ENCODE results near the gene ATG9A. TPM values are rescaled to one million over a fixed set of nuclear protein-coding genes. Genes with fewer than 3 reads are reported as not detected.
A peak's percentile ranks its signal among the peaks of the same experiment; 100 is the strongest.

The ATG9A gene
- total and polyA plus RNA-seq, 11 donors = 28.3 to 147 (median 83.5) TPM

DNA sequence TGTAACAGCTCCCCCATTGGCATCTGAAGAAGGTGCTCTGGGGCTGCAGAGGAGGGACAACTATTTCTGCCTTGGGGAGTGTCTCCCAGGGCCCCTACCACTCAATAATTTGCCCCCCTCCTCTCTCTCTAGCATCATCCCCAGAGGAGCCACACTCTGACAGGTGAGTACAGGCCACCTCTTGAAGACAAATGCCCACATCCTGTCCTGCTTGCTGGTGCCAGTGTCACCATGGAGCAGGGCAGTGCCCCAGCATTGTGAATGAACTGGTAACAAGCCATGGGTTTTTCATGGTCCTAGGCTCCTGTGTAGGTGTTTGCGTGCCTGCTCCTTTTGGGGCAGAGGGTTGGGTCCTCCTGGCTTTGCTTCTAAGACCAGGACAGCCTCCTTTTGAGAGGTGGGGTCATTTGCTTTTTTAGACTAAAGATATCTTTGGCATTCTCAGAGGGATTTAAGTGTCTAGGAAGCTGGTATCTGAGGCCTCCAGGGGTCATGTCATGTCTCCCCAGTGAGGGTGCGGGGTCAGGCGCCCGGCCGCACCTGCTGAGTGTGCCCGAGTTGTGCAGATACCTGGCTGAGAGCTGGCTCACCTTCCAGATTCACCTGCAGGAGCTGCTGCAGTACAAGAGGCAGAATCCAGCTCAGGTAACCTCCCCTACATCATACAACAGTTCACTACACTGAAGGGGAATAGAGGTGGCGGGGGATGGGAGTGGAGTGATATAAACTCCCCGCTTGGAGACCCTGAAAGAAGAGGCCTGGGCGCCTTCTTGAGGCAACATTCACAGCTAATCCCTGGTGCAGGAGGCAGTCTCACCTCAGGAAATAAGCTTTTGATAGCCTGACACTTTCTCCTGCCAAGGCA, 49.6 kb downstream of the ATG9A start:
- Histone ChIP-seq H3K4me1 (peaks cover 5 to 50% (median 25%) of the 10 kb centered on the region in 12 donors), H3K9me3 (no peaks in the 10 kb centered on the region), H3K36me3 (peaks cover 0 to 63% (median 59%) of the 10 kb centered on the region in 9 donors), H3K4me3 (peak overlapping the region in 5 of 12 donors; percentile 86 to 99 (median 99)), H3K27me3 (no peaks in the 10 kb centered on the region), H3K27ac (no peak overlapping the region)
- TF ChIP-seq POLR2A (IDR thresholded peaks at IDR 0.05) = no peak
- no peak for TF ChIP-seq CTCF (IDR thresholded peaks at IDR 0.05)
- intact Hi-C loops (cut with DNase I) = loop anchor here in 8 of 10 donors (2.0 to 10.0 kb wide), 9 partner anchors 25 to 895 kb away; partner anchors contain the start of genes ABCB6 (in 3 of the 8), DNAJB2 (in 3 of the 8), DNPEP (in 3 of the 8) and ANKZF1 (in 1 of the 8)
- ATAC-seq (no peak), DNase-seq (no peak)
- WGBS, 4 donors = 87 to 99% (median 96%) methylated on average over 5 to 9 of the region's 9 CpGs

DNA sequence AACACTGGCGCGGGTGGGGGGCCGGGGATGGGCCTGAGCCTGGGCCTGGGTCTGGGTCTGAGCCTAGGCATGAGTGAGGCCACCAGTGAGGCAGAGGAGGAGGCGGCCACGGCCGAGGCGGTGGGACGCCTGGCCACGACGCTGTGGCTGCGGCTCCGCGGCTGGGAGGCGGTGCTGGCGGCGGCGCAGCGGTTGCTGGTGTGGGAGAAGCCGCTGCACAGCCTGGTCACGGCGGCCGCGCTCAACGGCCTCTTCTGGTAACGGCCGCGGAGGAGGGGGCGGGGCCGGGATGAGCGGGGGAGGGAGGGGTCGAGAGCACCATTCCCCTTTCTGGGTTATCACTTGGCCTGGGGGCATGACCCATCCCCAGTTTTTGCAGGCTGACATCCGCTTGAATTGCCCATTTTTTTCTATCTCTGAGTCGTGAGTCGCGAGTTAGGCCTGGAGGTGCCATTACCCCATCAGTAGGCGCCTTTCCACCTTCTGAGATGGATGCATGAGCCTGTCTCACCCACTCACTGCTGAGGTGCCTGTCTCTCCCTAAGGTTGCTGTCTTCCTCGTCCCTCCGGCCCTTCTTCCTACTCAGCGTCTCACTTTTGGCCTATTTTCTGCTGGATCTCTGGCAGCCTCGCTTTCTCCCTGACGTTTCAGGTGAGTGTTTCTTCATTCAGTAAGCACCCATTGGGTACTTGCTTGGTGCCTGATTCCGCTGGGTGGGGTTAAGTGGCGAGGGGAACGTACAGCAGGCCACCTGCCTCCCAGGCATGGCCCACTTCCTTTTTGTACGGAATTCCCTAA, 50.9 kb downstream of the ATG9A start:
- Histone ChIP-seq H3K9me3 (no peaks in the 10 kb centered on the region), H3K4me1 (peaks cover 5 to 58% (median 27%) of the 10 kb centered on the region in 12 donors), H3K27ac (peak overlapping the region; percentile 96 to 100 (median 98)), H3K4me3 (peak overlapping the region; percentile 58 to 99 (median 92)), H3K27me3 (no peaks in the 10 kb centered on the region), H3K36me3 (peaks cover 0 to 63% (median 59%) of the 10 kb centered on the region in 9 donors)
- 2 to 9% (median 5%) methylated on average over 20 to 45 of the region's 45 CpGs for WGBS, 4 donors
- peak in 2 of 4 donors; percentile 11 to 12 for ATAC-seq
- intact Hi-C loops (cut with DNase I) = loop anchor here in 8 of 10 donors (1.0 to 10.0 kb wide), 10 partner anchors 18 to 894 kb away; partner anchors contain the start of genes ABCB6 (in 3 of the 8), DNAJB2 (in 3 of the 8), DNPEP (in 3 of the 8) and ZFAND2B (in 2 of the 8)
- peak; percentile 56 to 80 (median 63) for DNase-seq
- TF ChIP-seq CTCF (IDR thresholded peaks at IDR 0.05) (peak in 2 of 12 donors; percentile 1 to 2), POLR2A (IDR thresholded peaks at IDR 0.05) (no peak)

DNA sequence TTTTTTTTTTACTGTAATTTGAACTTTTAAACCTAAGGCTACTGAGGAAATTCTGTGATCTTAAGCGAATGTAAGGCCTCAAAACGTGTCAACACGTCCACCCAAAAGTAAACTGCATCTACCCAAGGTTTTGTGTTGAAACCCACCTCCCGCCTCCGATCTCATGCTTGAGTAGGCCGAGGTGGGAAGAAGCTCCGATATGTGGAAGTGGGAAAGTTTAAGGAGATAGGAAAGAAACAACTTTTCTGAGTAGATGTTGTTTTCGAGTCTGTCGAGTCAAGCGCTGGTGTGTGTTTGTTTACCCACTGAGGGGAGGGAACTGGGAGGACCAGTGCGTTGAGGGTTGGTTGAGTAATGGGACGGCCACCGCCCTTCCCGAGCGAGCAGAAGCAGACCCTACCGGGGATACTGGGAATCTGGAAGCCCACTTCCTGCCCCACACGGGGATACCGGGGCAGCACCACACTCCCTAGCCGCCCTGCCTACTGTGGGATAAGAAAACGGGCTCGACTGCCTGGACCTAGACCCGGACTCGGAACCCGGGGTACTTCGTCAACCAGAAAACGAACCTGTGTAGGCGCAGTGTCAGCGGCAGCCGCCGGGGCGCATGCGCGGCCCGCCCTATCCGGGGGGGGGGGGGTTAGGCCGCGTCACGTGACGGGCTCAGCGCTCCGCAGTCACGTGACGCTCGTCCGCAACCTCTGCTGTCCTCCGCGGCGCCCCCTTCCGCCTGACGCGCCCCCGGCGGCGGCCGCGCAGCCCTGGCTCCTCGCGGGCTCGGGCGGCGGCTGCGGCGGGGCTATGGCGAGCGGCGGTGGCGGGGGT, 51.7 kb downstream of the ATG9A start, which contains the start of gene RETREG2:
RETREG2 (plus strand) TSS at position 724 of the 825 bp plus-strand sequence; CDS start at position 802, 78 bp downstream.
- WGBS, 4 donors = 0 to 1% (median 1%) methylated on average over 16 to 67 of the region's 67 CpGs
- peaks cover 0 to 63% (median 59%) of the 10 kb centered on the region in 9 donors for H3K36me3 ChIP-seq
- peak within 1 kb of the TSS; percentile 96 to 100 (median 98) for H3K27ac ChIP-seq
- H3K4me1 ChIP-seq = peaks cover 5 to 54% (median 27%) of the 10 kb centered on the region in 12 donors
- H3K27me3 ChIP-seq = no peaks in the 10 kb centered on the region
- peak within 1 kb of the TSS; percentile 58 to 99 (median 92) for H3K4me3 ChIP-seq
- TF ChIP-seq POLR2A (IDR thresholded peaks at IDR 0.05) = peak; percentile 33 to 94
- TF ChIP-seq CTCF (IDR thresholded peaks at IDR 0.05) = peak in 10 of 12 donors; percentile 11 to 67 (median 50)
- ATAC-seq = peak; percentile 71 to 86 (median 78)
- H3K9me3 ChIP-seq = no peaks in the 10 kb centered on the region
- DNase-seq = peak; percentile 86 to 93 (median 89)
- intact Hi-C loops (cut with DNase I) = loop anchor here in 8 of 10 donors (1.0 to 10.0 kb wide), 13 partner anchors 17 to 893 kb away; partner anchors contain the start of genes DNAJB2 (in 5 of the 8), ABCB6 (in 3 of the 8), DNPEP (in 3 of the 8) and ZFAND2B (in 3 of the 8)
